GM18861 (cell line): Measurements from ENCODE around the gene ILKAP.

ENCODE experiments used
- ATAC-seq: cut with Tn5 transposase; IDR thresholded peaks from one replicate; pipeline ENCODE4 v1.9.1; 2021; ENCODE audit not compliant: unreplicated experiment

ILKAP gene

DNA sequence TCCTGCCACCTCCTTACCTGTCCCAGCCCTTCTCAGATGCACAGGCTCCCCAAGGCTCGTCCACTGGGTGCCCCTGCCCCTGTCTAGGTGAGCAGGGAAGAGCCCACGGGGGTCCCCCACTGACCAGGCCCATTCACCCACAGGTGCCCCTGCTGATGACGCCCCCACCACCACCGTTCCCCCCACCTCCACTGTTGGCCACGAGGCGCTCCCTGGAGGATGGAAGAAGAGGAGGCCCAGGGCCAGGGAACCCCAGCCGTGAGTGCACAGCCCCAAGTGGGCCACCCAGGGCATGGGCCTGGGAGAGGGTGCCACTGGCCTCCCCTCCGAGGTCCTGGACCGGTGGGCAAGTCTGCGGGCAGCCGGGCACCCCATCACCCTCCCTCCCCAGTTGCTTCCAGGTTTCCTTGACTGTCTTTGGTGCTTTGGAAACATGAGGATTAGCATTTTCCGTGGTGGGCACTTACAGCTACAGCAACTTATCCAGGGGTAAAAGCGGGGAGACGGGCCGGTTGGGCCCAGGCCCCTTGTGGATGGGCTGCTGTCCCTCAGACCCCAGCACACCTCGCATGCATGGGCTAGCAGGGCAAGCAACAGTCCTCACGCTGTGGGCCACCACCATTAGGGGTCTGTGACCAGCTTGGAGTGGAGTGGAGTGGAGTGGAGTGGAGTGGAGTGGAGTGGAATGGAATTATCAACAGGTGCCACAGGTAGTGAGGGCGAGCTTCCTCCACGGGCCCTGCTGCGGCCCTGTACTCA, 78.2 kb downstream of the ILKAP start:
- no peak for ATAC-seq

DNA sequence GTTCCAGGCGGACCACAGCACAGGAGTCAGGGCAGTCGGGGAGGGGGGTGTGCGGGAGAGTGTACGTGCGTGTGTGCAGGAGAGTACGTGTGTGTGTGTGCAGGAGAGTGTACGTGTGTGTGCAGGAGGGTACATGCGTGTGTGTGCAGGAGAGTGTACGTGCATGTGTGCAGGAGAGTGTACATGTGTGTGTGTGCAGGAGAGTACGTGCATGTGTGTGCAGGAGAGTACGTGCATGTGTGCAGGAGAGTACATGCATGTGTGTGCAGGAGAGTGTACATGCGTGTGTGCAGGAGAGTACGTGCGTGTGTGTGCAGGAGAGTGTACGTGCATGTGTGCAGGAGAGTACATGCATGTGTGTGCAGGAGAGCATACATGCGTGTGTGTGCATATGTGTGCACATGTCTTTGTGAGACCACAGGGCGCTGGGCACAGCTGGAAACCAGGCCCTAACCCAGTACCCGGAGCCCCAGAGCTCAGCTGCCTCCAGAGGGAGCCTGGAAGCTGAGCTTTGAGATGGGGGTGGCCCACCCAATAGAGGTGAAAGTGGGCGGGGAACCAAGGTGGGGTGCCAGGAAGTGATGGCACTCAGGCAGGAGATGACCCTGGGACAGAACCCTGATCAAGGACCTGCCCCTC, 78.9 kb downstream of the ILKAP start:
- no peak for ATAC-seq

GRCh38 chr2:238123991-238124470, 79.5 kb downstream of the ILKAP start:
- ATAC-seq = no peak

GRCh38 chr2:238123218-238123971, 80.1 kb downstream of the ILKAP start:
- no peak for ATAC-seq

GRCh38 chr2:238122287-238123217, 80.9 kb downstream of the ILKAP start:
- ATAC-seq = no peak

- no peak for ATAC-seq
Observed at GRCh38 chr2:238121511-238122286, 81.8 kb downstream of the ILKAP start.

- ATAC-seq = no peak
Observed at GRCh38 chr2:238120463-238121298, 82.8 kb downstream of the ILKAP start.
